HepG2 (cell line): ENCODE results near the gene TOE1.

ENCODE experiments used
- EED ChIP-seq: sonication (generic); formaldehyde crosslinking; IDR thresholded peaks from 2 replicates; pipeline ENCODE4 v1.5.0; 2020; ENCODE audit warnings: mild to moderate bottlenecking, missing genetic modification reagents
- ERF ChIP-seq: IDR thresholded peaks from 2 replicates; pipeline ENCODE4 v1.6.1; 2018; ENCODE audit warnings: missing biosample characterization, missing genetic modification reagents
- KAT8 ChIP-seq: IDR thresholded peaks from 2 replicates; pipeline ENCODE4 v1.6.1; 2016; ENCODE audit warnings: missing genetic modification reagents, missing compliant biosample characterization
- NR3C1 ChIP-seq: sonication (generic); formaldehyde crosslinking; IDR thresholded peaks from 2 replicates; pipeline ENCODE4 v1.4.0; 2020; ENCODE audit warnings: missing genetic modification reagents
- PAF1 ChIP-seq: IDR thresholded peaks from 2 replicates; pipeline ENCODE4 v1.6.1; 2016; ENCODE audit warnings: missing genetic modification reagents, missing compliant biosample characterization
- POLR2A ChIP-seq, 2 experiments: IDR thresholded peaks; 2 replicates each; pipeline ENCODE4 v1.6.1; 2011; ENCODE audit warnings: low read depth in 2 of 2, low read length in 2 of 2, mild to moderate bottlenecking in 1 of 2, moderate library complexity in 1 of 2; ENCODE audit not compliant: insufficient read depth in 1 of 2
- SIN3A ChIP-seq: IDR thresholded peaks from 2 replicates; pipeline ENCODE4 v1.6.1; 2011; ENCODE audit warnings: low read depth, mild to moderate bottlenecking, control low read depth, low read length, borderline replicate concordance
- ZBTB7A ChIP-seq: sonication (generic); formaldehyde crosslinking; IDR thresholded peaks from 2 replicates; pipeline ENCODE4 v1.8.0; 2022; ENCODE audit warnings: mild to moderate bottlenecking, missing genetic modification reagents
- ZC3H4 ChIP-seq: sonication (generic); formaldehyde crosslinking; IDR thresholded peaks from 2 replicates; pipeline ENCODE4 v1.4.0; 2020; ENCODE audit warnings: missing genetic modification reagents, borderline replicate concordance
- ZNF543 ChIP-seq: sonication (generic); formaldehyde crosslinking; IDR thresholded peaks from 2 replicates; pipeline ENCODE4 v1.4.0; 2020; ENCODE audit warnings: mild to moderate bottlenecking, missing genetic modification reagents
- ZNF589 ChIP-seq: sonication (generic); formaldehyde crosslinking; conservative IDR thresholded peaks from 2 replicates; pipeline ENCODE4 v1.8.0; 2022; ENCODE audit warnings: mild to moderate bottlenecking, moderate library complexity, missing genetic modification reagents
- TF ChIP-seq, protein P1 (sequence below), 2 experiments: sonication (generic) in 1 of 2; formaldehyde crosslinking in 1 of 2; IDR thresholded peaks; 2 replicates each; pipeline versions ENCODE4 v1.5.1 to v1.6.1; 2011 to 2020; ENCODE audit warnings: borderline replicate concordance in 1 of 2, low read depth in 1 of 2, low read length in 1 of 2, mild to moderate bottlenecking in 1 of 2, missing genetic modification reagents in 1 of 2, moderate library complexity in 1 of 2
- TF ChIP-seq, protein P2 (sequence below): sonication (generic); formaldehyde crosslinking; IDR thresholded peaks from 2 replicates; pipeline ENCODE4 v1.5.0; 2020; ENCODE audit warnings: mild to moderate bottlenecking, missing genetic modification reagents, moderate library complexity
- TF ChIP-seq, protein P3 (sequence below): sonication (generic); formaldehyde crosslinking; IDR thresholded peaks from 2 replicates; pipeline ENCODE4 v1.5.0; 2020; ENCODE audit warnings: missing genetic modification reagents

DNA sequence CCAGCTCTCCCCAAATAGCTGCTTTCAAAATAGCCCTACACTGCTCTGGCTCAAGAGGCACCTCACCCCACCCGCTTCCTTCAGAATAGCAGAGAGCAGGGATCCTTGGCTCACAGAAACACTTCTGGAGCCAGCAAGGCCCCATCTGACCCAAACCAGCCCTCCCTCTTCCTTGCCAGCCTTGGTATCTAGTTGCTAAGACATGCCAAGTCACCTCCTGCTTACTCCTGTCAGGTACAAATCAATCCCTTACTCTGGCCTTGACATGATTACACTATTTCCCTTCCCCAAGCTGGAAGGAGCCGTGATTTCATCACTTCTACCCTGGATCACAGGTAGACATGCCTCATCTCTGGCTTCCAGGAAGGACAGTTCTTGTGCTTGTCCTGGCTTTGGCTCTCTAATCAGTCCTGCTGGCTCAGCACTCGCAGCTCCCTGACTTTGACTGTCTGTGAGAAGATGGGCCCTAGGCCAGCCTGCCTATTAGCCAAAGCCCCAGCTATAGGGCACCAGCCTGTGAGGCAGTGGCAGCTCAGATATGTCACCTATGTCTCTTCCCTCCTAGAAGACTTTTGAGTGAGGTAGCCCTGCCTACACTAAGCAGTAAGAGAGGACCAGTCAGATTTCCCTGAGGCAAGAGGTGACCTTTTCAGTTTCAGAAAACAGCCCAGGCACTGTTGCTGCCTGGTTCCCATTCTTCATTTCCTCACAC lies 9.2 kb downstream of the TOE1 start:
- TF ChIP-seq, protein P1, sequence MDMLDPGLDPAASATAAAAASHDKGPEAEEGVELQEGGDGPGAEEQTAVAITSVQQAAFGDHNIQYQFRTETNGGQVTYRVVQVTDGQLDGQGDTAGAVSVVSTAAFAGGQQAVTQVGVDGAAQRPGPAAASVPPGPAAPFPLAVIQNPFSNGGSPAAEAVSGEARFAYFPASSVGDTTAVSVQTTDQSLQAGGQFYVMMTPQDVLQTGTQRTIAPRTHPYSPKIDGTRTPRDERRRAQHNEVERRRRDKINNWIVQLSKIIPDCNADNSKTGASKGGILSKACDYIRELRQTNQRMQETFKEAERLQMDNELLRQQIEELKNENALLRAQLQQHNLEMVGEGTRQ (IDR thresholded peaks at IDR 0.05; ENCODE audit: low read depth, low read length): no peak
- TF ChIP-seq, protein P1 (CRISPR knock-in tag; IDR thresholded peaks at IDR 0.05; ENCODE audit: borderline replicate concordance): no peak
- TF ChIP-seq PAF1 (CRISPR knock-in tag) (no peak), ZNF543 (CRISPR knock-in tag) (no peak), ERF (CRISPR knock-in tag) (no peak), SIN3A (no peak), NR3C1 (CRISPR knock-in tag) (no peak), POLR2A (IDR thresholded peaks at IDR 0.05; ENCODE audit: insufficient read depth in 1 of 2, low read depth in 2 of 2, low read length in 2 of 2) (no peak), KAT8 (no peak), ZBTB7A (CRISPR knock-in tag) (no peak), ZNF589 (CRISPR knock-in tag) (no peak), EED (CRISPR knock-in tag) (no peak), ZC3H4 (no peak)
- TF ChIP-seq, protein P2, sequence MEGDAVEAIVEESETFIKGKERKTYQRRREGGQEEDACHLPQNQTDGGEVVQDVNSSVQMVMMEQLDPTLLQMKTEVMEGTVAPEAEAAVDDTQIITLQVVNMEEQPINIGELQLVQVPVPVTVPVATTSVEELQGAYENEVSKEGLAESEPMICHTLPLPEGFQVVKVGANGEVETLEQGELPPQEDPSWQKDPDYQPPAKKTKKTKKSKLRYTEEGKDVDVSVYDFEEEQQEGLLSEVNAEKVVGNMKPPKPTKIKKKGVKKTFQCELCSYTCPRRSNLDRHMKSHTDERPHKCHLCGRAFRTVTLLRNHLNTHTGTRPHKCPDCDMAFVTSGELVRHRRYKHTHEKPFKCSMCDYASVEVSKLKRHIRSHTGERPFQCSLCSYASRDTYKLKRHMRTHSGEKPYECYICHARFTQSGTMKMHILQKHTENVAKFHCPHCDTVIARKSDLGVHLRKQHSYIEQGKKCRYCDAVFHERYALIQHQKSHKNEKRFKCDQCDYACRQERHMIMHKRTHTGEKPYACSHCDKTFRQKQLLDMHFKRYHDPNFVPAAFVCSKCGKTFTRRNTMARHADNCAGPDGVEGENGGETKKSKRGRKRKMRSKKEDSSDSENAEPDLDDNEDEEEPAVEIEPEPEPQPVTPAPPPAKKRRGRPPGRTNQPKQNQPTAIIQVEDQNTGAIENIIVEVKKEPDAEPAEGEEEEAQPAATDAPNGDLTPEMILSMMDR (CRISPR knock-in tag): no peak
- TF ChIP-seq, protein P3, sequence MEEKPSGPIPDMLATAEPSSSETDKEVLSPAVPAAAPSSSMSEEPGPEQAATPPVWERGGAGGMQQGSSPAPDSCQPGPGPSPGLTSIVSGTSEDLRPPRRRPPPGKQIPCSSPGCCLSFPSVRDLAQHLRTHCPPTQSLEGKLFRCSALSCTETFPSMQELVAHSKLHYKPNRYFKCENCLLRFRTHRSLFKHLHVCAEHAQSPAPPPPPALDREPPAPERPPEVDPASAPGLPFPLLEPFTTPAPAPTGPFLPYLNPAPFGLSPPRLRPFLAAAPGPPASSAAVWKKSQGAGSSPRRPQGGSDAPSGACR (CRISPR knock-in tag): no peak
